ENCODE results near the gene LDLRAD2.
"Not testable (repeated sequence)": the region's sequence is repeated elsewhere in the genome, so short reads cannot be mapped to it uniquely, and the experiment has no call there.

Gene LDLRAD2

DNA sequence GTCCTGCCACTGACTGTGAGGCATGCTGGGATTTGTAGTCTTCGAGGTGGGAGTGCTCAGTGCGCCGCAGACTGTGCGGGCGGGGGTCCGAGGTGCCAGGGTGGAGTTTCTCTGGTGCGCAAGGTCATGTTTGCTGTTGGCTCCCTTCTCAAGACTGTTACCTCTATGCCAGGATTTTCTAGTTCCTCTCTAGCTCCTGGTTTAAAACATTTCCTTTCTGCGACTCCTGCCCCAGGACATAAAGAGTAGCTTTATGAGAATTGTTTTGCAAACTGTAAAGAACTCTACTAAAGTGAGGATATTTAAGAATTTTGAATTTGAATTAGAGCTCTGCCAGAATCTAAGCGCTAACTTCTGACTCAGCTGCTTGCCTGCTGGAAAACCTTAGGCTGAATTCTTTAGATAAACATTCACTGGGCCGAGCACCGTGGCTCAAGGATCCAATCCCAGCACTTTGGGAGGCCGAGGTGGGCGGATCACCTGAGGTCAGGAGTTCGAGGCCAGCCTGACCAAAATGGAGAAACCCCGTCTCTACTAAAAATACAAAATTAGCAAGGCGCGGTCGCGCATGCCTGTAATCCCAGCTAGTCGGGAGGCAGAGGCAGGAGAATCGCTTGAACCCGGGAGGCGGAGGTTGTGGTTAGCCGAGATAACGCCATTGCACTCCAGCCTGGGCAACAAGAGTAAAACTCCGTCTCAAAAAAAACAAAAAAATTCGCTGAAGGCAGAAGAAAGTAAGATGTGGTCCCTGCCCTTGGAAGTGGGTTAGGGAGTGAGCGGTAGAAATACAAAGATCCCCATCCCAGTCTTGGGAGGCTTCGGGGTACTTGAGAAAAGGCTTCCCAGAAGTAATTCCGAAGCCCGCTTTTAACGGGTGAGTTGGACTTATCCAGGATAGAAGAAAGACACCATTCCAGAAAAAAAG, 28.1 kb upstream of the LDLRAD2 start:
- peak; percentile 98 for DNase-seq

- DNase-seq: not testable (repeated sequence)
Observed at GRCh38 chr1:21785764-21786163, 26.3 kb upstream of the LDLRAD2 start.

DNA sequence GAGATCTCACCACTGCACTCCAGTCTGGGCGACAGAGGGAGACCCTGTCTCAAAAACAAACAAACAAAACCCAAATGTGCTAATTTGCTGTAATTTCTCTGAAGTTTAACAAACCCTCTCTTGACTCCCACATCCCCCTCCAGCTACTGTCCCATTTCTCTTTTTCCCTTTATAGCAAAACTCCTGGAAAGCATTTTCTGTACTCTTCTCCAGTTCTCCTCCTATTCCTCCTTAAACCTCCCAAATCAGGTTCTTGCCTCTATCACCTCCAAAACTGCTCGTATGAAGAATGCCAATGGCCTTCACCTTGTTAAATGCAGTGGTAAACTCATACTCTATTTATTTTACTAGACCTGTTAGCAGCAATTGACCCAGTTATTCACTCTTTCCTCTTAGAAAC, 25.4 kb upstream of the LDLRAD2 start:
- DNase-seq: no peak

GRCh38 chr1:21793104-21793503, 19.0 kb upstream of the LDLRAD2 start:
- DNase-seq: no peak

DNA sequence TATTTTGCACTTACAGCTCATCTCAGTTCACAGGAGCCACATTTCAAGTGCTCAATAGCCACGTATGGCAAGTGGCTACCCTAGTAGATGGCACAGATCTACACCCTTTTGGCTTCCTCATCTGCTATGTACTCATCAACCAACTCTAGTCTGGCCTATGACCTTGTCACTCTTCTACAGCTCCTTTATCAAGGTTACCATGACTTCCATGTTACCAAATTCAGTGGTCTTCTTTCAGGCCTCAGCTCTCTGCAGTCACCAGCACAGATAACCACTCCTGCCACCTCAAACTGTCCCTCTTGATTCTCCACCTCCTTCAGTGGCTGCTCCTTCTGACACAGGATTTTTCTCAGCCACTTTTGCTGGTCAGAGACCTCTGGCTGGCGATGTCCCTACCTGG, 17.4 kb upstream of the LDLRAD2 start:
- no peak for DNase-seq

- DNase-seq: no peak
Observed at GRCh38 chr1:21795075-21795474, 17.0 kb upstream of the LDLRAD2 start.

DNA sequence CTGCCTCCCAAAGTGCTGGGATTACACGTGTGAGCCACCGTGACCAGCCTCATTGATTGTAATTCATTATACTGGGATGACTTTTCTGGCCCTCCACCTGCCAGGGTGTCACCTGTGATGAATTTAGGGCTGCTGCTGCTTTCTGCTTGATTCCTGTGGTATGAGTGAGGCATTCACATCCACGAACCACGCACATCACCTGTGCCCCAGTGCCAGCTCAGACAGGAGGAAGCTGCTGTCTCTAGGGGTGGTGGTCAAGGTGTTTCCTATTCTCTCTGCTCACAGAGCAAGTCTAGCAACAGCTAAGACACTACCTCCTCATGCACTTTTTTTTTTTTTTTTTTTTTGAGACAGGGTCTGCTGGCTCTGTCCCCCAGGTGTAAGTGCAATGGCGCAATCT, 12.3 kb upstream of the LDLRAD2 start:
- DNase-seq: no peak

GRCh38 chr1:21801100-21801499, 11.0 kb upstream of the LDLRAD2 start:
- no peak for DNase-seq

GRCh38 chr1:21804536-21804935, 7.5 kb upstream of the LDLRAD2 start:
- DNase-seq: no peak

DNA sequence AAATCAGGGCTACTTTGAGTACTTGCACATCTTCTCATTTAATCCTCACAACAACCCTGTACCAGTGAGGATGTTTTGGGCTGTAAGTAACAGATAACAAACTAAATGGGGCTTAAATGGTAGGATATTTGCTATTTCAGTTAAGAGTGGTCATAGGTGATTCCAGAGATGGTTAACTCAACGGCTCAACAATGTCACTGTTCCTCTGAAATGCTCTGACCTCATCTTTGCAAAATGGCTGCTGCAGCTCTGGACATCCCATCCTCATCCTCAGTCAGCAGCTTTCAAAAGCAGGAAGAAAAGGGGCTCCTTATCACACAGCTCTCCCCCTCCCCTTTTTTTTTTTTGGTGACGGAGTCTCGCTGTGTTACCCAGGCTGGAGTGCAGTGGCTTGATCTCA, 1.5 kb downstream of the LDLRAD2 start:
- DNase-seq: no peak

DNA sequence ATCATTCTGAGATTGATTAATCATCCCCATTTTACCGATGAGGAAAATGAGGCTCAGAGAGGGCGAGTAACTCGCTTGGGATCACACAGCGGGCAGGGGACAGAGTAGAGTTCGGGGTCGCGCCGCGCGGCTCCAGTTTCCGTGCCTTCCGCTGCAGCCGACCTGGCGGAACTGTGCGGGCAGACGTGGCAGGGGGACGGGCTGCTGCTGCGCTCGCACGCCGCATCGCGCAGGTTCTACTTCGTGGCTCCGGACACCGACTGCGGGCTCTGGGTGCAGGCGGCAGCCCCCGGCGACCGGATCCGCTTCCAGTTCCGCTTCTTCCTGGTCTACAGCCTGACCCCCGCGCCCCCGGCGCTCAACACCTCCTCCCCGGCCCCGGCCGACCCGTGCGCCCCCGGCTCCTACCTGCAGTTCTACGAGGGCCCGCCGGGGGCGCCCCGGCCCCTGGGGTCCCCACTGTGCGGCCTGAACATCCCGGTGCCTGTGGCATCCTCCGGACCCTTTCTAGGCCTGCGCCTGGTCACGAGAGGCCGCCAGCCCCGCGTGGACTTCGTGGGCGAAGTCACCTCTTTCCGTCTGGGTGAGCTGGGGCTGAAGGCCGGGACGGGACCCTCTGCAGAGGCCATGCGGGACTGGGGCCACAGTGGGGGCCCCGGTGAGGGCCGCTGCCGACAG, 2.3 kb downstream of the LDLRAD2 start:
- no peak for DNase-seq

GRCh38 chr1:21814981-21815582, 3.0 kb downstream of the LDLRAD2 start:
- DNase-seq: no peak

DNA sequence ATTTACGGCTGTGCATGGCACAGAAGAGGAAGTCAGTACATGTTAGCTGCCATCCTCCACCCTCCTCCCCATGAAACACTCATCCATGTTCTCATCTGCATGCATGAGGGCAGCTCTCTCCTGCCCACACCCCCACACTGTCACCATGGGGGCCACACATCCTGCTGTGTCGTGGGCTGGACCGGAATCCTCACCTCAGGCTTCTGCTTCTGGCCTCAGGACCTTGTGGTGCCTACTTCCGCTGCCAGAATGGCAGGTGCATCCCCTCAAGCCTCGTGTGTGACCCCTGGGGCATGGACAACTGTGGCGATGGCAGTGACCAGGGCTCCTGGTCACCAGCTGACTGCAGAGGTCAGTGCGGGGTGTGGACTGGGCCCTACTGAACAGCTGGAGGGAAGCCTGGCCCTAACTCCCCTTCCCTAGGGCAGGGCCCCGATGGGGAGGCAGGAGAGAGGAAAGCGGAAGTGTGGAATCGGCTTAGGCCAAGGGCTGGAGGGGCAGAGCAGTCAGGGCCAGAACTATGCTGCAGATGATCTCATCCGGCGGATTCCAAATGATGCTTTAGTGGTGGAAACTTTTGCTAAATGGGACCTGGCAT, 3.8 kb downstream of the LDLRAD2 start:
- peak; percentile 63 for DNase-seq

DNA sequence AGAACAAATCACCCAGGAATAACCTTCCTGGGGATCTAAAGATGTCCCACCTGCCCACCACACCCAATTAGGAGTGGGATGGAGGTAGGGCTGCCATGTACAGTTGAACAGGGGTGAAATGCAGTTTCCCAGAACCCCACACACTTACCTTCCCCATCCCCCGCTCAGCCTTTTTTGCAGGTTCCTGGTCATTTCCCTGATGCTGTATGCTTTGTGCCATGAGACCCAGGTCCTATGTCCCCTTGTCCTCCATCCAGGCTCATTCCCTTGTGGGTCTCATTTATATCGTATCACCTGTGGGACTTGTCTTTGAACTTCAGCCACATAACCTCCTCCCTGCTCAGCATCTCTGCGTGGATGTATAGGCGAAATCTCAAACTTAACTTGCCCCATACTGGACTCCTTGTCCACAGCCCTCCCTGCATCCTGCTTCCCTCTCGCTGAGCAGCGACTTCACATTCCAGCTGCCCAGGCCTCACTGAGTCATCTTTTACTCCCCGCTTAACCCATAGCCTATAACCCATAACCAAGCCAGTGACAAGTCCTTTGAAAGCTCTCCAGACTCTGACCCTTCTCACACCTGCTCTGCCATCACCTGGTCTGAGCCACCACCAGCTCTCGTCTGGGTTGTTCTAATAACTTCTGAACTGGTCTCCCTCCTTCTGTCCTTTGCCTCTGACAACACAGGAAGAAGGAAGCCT, 4.7 kb downstream of the LDLRAD2 start:
- no peak for DNase-seq

GRCh38 chr1:21818656-21819055, 6.6 kb downstream of the LDLRAD2 start:
- no peak for DNase-seq

DNA sequence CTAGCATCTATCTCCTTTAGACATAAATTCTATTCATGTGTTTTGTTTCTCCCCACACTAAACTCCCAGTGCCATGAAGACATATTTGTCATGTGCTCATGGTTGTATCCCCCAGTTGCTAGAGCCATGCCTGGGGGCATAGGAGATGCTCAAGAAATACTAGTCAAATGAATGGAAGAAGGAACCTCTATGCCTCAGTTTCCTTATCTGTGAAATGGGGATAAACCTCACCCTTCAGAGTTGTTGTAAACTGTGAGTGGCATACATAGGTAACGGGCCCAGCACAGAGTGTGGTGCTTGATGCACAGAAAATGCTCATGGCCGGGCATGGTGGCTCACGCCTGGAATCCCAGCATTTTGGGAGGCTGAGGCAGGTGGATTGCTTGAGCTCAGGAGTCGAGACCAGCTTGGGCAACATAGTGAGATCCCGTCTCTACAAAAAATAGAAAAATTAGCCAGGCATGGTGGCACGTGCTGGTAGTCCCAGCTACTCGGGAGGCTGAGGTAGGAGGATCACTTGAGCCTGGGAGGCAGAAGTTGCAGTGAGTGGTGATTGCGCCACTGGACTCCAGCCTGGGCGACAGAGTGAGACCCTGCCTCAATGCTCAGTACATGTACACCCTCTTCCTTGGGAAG, 8.7 kb downstream of the LDLRAD2 start:
- DNase-seq: no peak

GRCh38 chr1:21821385-21822019, 9.4 kb downstream of the LDLRAD2 start:
- DNase-seq: no peak

DNA sequence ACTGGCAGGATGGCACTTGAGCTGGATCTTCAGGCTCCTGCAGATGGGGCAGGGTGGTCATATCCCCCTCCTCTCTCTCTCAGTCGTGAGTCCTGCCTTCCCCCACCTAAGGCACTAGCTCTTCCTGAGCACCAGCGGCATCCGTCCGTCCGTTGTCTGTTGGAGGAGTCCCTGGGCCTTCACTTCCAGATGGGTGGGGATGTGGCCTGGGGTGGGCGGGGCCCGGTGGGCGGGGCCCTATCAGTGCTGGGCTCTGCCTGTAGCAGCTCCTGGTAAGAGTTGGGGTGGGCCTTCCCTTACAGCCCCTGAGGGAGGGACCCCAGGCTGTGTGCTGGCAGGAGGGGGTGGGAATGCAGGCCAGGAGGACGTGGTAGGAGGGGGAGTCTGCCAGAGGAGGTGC, 10.3 kb downstream of the LDLRAD2 start:
- DNase-seq: no peak

DNA sequence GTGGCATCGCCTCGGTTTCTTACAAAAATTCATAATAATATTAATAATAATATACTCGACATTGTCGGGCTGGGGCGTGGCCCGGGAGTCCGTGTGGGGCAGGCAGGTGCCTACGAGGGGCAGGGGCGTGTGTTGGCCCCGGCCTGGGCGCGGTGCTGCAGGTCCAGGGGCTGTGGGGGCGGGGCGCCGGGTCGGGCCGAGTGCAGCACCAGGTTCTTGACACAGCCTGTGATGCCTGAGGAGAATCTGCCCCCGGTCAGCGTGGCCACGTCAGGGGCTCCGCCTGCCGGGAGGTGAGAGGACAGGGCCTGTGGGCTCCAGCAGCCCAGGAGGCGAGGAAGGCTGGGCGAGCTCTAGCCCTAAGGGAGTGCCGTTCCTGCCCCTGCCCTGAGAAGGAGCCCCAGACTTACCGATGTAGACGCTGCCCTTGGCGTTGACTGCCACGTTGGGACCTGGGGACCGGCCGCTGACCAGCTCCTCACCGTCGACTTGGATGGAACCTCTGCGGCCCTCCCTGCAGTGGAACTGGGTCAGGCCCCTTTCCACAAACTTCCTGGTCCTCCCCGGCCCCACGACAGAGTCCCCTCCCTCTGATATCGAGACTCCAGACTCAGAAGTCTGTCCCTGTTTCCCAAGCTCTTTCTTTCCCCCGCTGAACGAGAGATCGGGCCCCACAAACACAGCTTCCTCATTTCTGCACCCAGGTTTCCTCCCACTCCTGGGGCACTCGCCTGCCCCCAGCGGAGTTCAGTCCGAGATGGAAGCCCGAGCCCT, 11.3 kb downstream of the LDLRAD2 start:
- DNase-seq: no peak

GRCh38 chr1:21823980-21824702, 12.1 kb downstream of the LDLRAD2 start:
- DNase-seq: no peak

All from right hindlimb (tissue), 1 donor.